Fibroblast of lung (primary cell): ENCODE measurements around the gene H1-8. TPM values are rescaled to one million over a fixed set of nuclear protein-coding genes. Genes with fewer than 3 reads are reported as not detected.

Experiments used
- DNase-seq, 2 donors: peaks; one replicate each; pipeline versions ENCODE4 v3.0.0 to v3.0.0-alpha.2; 2010; ENCODE audit warnings: low read depth in 2 of 2
- H2AFZ ChIP-seq: 2 replicates; pipeline ENCODE4 v1.5.1; 2012; ENCODE audit warnings: low read length, control low read depth, inconsistent platforms
- H3K27ac ChIP-seq: 2 replicates; pipeline ENCODE4 v1.5.1; 2011; ENCODE audit warnings: low read length, control low read depth; ENCODE audit not compliant: insufficient read depth
- H3K27me3 ChIP-seq: 2 replicates; pipeline ENCODE4 v1.5.1; 2011; ENCODE audit warnings: mild to moderate bottlenecking, low read length; ENCODE audit not compliant: control insufficient read depth, insufficient read depth
- H3K36me3 ChIP-seq: 2 replicates; pipeline ENCODE4 v1.5.1; 2011; ENCODE audit warnings: low read length; ENCODE audit not compliant: control insufficient read depth, insufficient read depth
- H3K4me1 ChIP-seq: 2 replicates; pipeline ENCODE4 v1.5.1; 2011; ENCODE audit warnings: low read length; ENCODE audit not compliant: control insufficient read depth, insufficient read depth; ENCODE audit errors: extremely low read depth
- H3K4me2 ChIP-seq: 2 replicates; pipeline ENCODE4 v1.5.1; 2011; ENCODE audit warnings: low read length, control low read depth; ENCODE audit not compliant: insufficient read depth; ENCODE audit errors: extremely low read depth
- H3K4me3 ChIP-seq, 4 experiments: fragments of 200-600 bp in 1 of 4; sonication (generic) in 1 of 4; replicated peaks in 1 of 4; 2 replicates each; pipeline ENCODE4 v1.5.1; 2011 to 2016; ENCODE audit warnings: low read length in 4 of 4, low read depth in 3 of 4, mild to moderate bottlenecking in 3 of 4, control low read depth in 2 of 4, inconsistent platforms in 1 of 4, mixed read lengths in 1 of 4; ENCODE audit not compliant: insufficient read depth in 1 of 4; ENCODE audit errors: control extremely low read depth in 1 of 4
- H3K79me2 ChIP-seq: 2 replicates; pipeline ENCODE4 v1.5.1; 2012; ENCODE audit warnings: mild to moderate bottlenecking, low read length, inconsistent platforms; ENCODE audit not compliant: control insufficient read depth, insufficient read depth
- H3K9ac ChIP-seq: 2 replicates; pipeline ENCODE4 v1.5.1; 2011; ENCODE audit warnings: mild to moderate bottlenecking, low read length, control low read depth; ENCODE audit not compliant: insufficient read depth
- H3K9me3 ChIP-seq: 2 replicates; pipeline ENCODE4 v1.5.1; 2012; ENCODE audit warnings: low read depth, low read length; ENCODE audit not compliant: control insufficient read depth, insufficient read depth
- H4K20me1 ChIP-seq: 2 replicates; pipeline ENCODE4 v1.5.1; 2011; ENCODE audit warnings: low read length; ENCODE audit not compliant: control insufficient read depth, insufficient read depth; ENCODE audit errors: extremely low read depth
- EZH2 ChIP-seq: IDR thresholded peaks from 2 replicates; pipeline ENCODE4 v1.5.1; 2012; ENCODE audit warnings: low read length, control low read depth, mild to moderate bottlenecking; ENCODE audit errors: missing control alignments
- polyA plus RNA-seq, 2 donors: library from polyadenylated mRNA; depleted of rRNA in 1 of 2; stranded (reverse) in 1 of 2; unstranded in 1 of 2; fragments of >200 nt; gene quantifications; 2 replicates each; pipeline ENCODE4 v1.2.1, GENCODE V29; 2011 to 2012; ENCODE audit warnings: missing spikeins in 1 of 2
- total RNA-seq: library from RNA; depleted of rRNA; stranded (reverse); fragments of >200 nt; gene quantifications from 2 replicates; pipeline ENCODE4 v1.2.1, GENCODE V29; 2014
- TF ChIP-seq, protein P1 (sequence below), 2 donors: IDR thresholded peaks in 1 of 2; conservative IDR thresholded peaks in 1 of 2; 1 replicate in 1 of 2; 2 replicates in 1 of 2; pipeline ENCODE4 v1.5.1; 2011 to 2012; ENCODE audit warnings: low read length in 2 of 2, control low read depth in 1 of 2, inconsistent platforms in 1 of 2, low read depth in 1 of 2, mild to moderate bottlenecking in 1 of 2

The H1-8 gene
- total and polyA plus RNA-seq, 2 donors (not counting 1 experiment from before 2014, with no cell fraction given) = not detected

DNA sequence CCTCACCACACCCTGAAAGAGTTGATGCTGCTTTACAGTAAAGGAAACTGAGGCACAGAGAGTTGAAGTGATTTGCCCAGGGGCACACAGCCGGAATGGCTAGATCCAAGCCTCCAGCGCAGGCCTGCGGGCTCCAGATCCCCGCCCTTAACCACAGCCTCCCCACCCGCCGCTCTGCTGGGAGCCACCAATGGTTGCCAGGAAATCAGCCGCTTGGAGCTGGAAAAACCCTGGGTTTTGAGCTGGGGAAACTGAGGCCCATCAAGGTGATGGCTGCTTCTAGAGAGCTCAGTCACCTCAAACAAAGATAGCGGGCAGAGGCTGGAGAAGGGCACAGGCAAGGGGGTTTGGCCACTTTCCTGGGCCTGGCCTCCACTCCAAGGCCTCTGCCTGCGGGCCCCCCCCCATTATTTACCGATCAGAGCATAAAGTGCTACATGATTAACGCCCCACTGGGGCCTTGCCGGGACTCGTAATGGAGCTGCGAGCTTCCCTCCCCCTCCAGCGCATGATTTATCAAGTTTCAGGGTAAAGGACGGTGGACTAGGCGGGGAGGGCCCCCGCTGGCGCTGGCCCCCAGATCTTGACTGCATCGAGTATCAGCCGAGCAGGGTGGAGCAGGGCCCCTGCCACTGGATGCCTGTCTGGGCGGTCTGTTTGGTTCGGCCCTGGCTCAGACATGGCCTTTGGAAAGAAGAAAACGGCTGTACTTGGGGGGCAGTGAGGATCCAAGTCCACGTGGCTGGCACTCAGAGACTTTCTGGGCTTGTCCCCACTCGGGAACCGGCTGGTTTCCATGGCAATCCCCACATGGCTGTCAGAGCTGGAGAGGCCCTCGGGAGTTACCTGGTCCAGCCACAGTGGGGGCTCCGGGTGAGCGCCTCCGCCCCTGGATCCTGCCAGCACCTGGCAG is 54.4 kb downstream of the H1-8 start:
- H3K27me3 ChIP-seq = no peaks in the 10 kb centered on the region
- peak overlapping the region in 2 of 4 experiments; percentile 11 to 33 for H3K4me3 ChIP-seq
- H4K20me1 ChIP-seq = no peaks in the 10 kb centered on the region
- no peak for TF ChIP-seq EZH2
- TF ChIP-seq, protein P1, sequence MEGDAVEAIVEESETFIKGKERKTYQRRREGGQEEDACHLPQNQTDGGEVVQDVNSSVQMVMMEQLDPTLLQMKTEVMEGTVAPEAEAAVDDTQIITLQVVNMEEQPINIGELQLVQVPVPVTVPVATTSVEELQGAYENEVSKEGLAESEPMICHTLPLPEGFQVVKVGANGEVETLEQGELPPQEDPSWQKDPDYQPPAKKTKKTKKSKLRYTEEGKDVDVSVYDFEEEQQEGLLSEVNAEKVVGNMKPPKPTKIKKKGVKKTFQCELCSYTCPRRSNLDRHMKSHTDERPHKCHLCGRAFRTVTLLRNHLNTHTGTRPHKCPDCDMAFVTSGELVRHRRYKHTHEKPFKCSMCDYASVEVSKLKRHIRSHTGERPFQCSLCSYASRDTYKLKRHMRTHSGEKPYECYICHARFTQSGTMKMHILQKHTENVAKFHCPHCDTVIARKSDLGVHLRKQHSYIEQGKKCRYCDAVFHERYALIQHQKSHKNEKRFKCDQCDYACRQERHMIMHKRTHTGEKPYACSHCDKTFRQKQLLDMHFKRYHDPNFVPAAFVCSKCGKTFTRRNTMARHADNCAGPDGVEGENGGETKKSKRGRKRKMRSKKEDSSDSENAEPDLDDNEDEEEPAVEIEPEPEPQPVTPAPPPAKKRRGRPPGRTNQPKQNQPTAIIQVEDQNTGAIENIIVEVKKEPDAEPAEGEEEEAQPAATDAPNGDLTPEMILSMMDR (conservative IDR thresholded peaks at IDR 0.05 in 1 of 2, IDR thresholded peaks at IDR 0.05 in 1 of 2; ENCODE audit: low read depth in 1 of 2, low read length in 2 of 2) = no peak
- DNase-seq = peak; percentile 70 to 73
- H3K27ac ChIP-seq = peak overlapping the region; percentile 92
- no peaks in the 10 kb centered on the region for H3K9me3 ChIP-seq
- peaks cover 69% of the 10 kb centered on the region for H3K4me1 ChIP-seq
- peak overlapping the region; percentile 7 for H2AFZ ChIP-seq
- peak overlapping the region; percentile 83 for H3K4me2 ChIP-seq
- H3K79me2 ChIP-seq = peaks cover 77% of the 10 kb centered on the region
- peak overlapping the region; percentile 71 for H3K9ac ChIP-seq
- no peaks in the 10 kb centered on the region for H3K36me3 ChIP-seq

- peak overlapping the region; percentile 71 for H3K9ac ChIP-seq
- H3K9me3 ChIP-seq = no peaks in the 10 kb centered on the region
- H3K4me1 ChIP-seq = peaks cover 70% of the 10 kb centered on the region
- no peaks in the 10 kb centered on the region for H3K36me3 ChIP-seq
- H3K4me2 ChIP-seq = peak overlapping the region; percentile 45
- TF ChIP-seq, protein P1 (conservative IDR thresholded peaks at IDR 0.05 in 1 of 2, IDR thresholded peaks at IDR 0.05 in 1 of 2; ENCODE audit: low read depth in 1 of 2, low read length in 2 of 2) = no peak
- no peak for TF ChIP-seq EZH2
- peak overlapping the region; percentile 92 for H3K27ac ChIP-seq
- peaks cover 82% of the 10 kb centered on the region for H3K79me2 ChIP-seq
- H3K27me3 ChIP-seq = no peaks in the 10 kb centered on the region
- no peak overlapping the region for H2AFZ ChIP-seq
- H3K4me3 ChIP-seq = no peak overlapping the region
- peak; percentile 27 to 46 for DNase-seq
- no peaks in the 10 kb centered on the region for H4K20me1 ChIP-seq
These were observed 55.0 kb downstream of the H1-8 start for GRCh38 chr3:129598000-129598381.

GRCh38 chr3:129598484-129598883 is 55.5 kb downstream of the H1-8 start:
- Histone ChIP-seq H3K27ac (peak overlapping the region; percentile 92), H3K4me2 (peak overlapping the region; percentile 45), H4K20me1 (no peaks in the 10 kb centered on the region), H3K27me3 (no peaks in the 10 kb centered on the region), H3K9ac (peak overlapping the region; percentile 71), H3K36me3 (no peaks in the 10 kb centered on the region), H3K4me3 (no peak overlapping the region), H3K9me3 (no peaks in the 10 kb centered on the region), H2AFZ (no peak overlapping the region), H3K79me2 (peaks cover 82% of the 10 kb centered on the region), H3K4me1 (peaks cover 69% of the 10 kb centered on the region)
- DNase-seq = no peak
- TF ChIP-seq, protein P1 (conservative IDR thresholded peaks at IDR 0.05 in 1 of 2, IDR thresholded peaks at IDR 0.05 in 1 of 2; ENCODE audit: low read depth in 1 of 2, low read length in 2 of 2) = no peak
- no peak for TF ChIP-seq EZH2
